ENCODE results near the gene MIA.
"Not testable (repeated sequence)": the region's sequence is repeated elsewhere in the genome, so short reads cannot be mapped to it uniquely, and the experiment has no call there.

Gene MIA

DNA sequence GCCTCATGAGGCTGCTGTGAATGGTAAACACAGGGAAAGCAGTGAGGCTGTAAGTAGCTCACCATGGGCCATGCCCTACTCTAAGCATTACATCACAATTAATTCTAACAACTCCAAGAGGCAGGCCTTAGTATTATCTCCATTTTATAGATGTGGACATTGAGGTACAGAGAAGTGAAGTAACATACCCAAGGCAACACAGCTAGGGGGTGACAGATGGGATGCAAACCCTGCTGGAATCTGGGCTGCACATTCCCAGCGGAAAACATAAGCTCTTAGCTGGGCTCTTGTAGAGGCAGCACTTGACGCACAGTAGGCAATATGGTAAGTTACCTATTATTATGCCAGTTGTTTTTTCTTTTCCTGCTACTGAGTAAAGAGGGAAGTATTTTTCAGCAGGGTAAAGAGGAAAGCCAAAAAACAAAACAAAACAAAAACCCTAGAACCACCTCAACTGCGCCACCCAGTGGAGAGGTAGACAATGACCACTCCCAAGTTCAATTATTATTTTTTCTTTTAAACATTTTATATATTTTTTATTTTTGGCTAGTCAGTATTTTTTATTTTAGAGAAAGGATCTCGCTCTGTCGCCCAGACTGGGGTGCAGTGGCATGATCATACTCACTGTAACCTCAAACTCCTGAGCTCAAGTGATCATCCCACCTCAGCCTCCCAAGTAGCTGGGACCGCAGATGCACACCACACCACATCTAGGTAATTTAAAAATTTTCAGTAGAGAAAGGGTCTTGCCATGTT lies 44.3 kb downstream of the MIA start:
- DNase-seq (ENCODE audit: low read depth in 3 of 3), result peak in 2 of 3 experiments; percentile 44 to 51

DNA sequence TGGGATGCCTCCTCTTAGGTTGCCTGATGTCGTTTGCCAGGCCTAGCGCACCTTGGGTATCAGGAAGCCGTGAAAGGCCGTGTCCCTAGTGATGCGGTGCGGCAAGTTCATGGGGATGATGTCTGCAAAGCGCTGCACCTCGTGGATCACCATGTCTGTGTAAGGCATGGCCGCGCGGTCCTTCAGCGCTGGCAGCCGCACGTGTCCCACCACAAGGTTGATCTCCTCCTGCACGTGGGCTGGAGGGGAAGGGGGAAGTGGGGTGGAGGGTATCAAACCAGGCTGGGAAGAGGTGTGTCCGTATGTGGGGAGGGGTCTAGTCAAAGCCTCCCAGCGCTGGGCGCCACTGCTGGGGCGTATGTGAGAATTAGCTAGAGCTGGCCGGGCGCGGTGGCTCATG lies 46.8 kb downstream of the MIA start:
- DNase-seq (ENCODE audit: low read depth in 3 of 3), result no peak

DNA sequence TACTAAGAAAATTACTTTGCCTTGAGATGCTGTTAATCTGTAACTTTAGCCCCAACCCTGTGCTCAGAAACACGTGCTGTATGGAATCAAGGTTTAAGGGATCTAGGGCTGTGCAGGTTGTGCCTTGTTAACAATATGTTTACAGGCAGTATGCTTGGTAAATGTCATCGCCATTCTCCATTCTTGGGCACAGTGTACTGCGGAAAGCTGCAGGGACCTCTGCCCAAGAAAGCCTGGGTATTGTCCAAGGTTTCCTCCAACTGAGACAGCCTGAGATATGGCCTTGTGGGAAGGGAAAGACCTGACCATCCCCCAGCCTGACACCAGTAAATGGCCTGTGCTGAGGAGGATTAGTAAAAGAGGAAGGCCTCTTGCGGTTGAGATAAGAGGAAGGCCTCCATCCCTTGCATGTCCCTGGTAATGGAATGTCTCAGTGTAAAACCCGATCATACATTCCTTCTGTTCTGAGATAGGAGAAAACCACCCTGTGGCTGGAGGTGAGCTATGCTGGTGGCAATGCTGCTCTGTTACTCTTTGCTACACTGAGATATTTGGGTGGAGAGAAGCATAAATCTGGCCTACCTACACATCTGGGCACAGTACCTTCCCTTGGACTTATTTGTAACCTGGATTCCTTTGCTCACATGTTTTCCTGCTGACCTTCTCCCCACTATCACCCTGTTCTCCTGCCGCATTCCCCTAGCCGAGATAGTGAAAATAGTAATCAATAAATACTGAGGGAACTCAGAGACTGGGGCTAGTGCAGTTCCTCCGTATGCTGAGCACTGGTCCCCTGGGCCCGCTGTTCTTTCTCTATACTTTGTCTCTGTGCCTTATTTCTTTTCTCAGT lies 47.6 kb downstream of the MIA start:
- DNase-seq (ENCODE audit: low read depth in 3 of 3), result not testable (repeated sequence)

DNA sequence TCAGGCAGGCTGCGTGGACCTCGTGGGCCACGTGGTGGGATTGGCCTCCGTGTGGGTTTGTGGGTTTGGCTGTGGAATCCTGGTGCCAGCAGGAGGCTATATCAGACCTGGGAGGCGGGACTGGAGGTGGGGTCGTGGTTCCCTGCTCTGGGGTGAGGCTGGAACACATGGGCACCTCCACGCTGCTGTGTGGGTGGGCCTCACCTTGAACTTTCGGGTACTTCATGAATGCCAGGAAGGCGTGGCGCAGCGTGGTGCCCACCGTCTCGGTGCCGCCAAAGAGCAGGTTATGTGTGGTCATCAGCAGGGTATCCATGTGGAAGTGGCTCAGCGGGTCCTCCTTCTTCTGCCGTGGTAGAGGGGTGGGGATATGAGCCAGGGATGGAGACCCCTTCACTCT lies 49.6 kb downstream of the MIA start:
- DNase-seq (ENCODE audit: low read depth in 3 of 3), result not testable (repeated sequence)

DNA sequence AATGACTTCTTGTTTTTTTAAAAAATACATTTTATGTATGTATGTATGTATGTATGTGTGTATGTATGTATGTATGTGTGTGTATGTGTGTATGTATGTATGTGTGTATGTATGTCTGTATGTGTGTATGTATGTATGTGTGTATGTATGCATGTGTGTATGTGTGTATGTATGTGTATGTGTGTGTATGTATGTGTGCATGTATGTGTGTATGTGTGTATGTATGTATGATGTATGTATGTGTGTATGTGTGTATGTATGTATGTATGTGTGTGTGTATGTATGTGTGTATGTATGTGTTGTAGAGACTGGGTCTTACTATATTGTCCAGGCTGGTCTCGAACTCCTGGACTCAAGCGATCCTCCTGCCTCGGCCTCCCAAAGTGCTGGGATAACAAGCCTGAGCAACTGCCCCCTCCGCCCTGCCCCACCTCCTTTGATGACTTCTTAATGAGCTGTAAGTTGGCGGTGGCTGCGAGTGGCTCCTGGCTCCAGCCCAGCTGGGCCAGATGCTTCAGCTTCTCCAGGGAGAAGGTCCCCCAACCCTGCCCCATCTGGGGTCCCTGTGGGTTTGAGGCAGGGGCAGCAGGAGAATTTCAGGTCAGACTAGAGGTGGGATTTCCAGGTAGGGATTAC lies 50.3 kb downstream of the MIA start:
- not testable (repeated sequence) for DNase-seq (ENCODE audit: low read depth in 3 of 3)

DNA sequence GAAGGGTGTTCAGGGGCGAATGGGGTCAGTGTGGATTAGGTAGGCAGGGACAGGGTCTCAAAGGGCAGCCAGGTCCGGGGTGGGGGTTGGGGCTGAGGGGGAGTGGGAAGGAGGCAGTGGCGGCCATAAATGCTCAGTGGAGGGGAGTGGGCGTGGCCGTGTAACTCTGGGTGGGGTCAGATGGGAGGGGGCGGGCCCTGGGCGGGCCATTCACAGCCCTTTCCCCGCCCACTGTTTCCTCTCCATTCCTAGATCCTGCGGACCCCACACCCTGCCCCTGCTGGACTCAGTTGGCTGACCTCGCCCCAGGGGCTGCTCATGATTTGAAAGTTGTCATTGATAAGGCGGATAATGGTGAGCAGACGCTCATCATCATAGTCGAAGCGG lies 51.0 kb downstream of the MIA start:
- DNase-seq (ENCODE audit: low read depth in 3 of 3), result not testable (repeated sequence)

DNA sequence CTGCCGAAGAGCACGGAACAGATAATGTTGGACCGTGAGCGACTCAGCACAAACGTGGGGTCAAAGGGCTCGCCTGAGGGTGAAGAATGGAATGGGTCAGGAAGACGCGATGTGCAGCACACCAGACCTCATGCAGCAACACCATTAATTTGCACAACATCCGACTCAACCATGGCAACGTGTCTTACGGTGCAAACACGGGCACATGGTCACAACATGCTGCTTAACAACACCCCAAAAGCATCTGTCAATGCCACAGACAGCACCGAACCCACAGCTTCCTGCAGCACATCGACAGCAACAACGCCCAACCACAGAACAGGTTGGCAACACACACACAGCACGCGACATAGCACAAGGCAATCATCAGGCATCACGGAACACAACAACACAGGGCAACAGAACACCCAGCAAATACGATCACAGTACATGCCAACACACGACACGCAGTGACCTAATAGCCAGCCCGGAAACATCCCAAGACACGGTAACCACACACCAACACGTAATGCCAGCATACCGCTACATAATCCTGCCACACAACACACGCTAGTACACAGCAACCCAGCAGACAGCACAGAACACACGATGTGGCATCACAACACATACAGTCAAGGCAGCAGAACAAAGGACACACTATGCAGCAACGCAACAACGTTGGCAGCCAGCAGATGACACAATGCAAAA lies 51.5 kb downstream of the MIA start:
- DNase-seq (ENCODE audit: low read depth in 3 of 3), result not testable (repeated sequence)
